ENCODE data around the gene FXYD3. TPM values are rescaled to one million over a fixed set of nuclear protein-coding genes. Genes with fewer than 3 reads are reported as not detected.
"Not testable (repeated sequence)": the region's sequence is repeated elsewhere in the genome, so short reads cannot be mapped to it uniquely, and the experiment has no call there.

Gene FXYD3
- polyA plus RNA-seq, 1 donor from 2014 or later: not detected

- Mint-ChIP-seq H3K27me3 (peaks cover 1% of the 10 kb centered on the region), H3K4me1 (peaks cover 4 to 7% (median 6%) of the 10 kb centered on the region in 3 donors), H3K27ac (no peak overlapping the region), H3K9me3 (no peaks in the 10 kb centered on the region), H3K4me3 (peak overlapping the region in 1 of 4 donors; percentile 28), H3K36me3 (no peaks in the 10 kb centered on the region)
Measured at GRCh38 chr19:35094656-35095055, 21.0 kb upstream of the FXYD3 start.

GRCh38 chr19:35095667-35096368 lies 19.8 kb upstream of the FXYD3 start:
- Mint-ChIP-seq H3K4me1 (no peaks in the 10 kb centered on the region), H3K9me3 (no peaks in the 10 kb centered on the region), H3K36me3 (no peaks in the 10 kb centered on the region), H3K4me3 (no peak overlapping the region), H3K27ac (peak overlapping the region in 1 of 3 donors; percentile 67), H3K27me3 (peaks cover 1% of the 10 kb centered on the region)

GRCh38 chr19:35098413-35099049 lies 17.1 kb upstream of the FXYD3 start:
- H3K36me3 Mint-ChIP-seq: no peaks in the 10 kb centered on the region
- no peaks in the 10 kb centered on the region for H3K4me1 Mint-ChIP-seq
- peak overlapping the region in 1 of 3 donors; percentile 23 for H3K27ac Mint-ChIP-seq
- H3K4me3 Mint-ChIP-seq: no peak overlapping the region
- no peaks in the 10 kb centered on the region for H3K9me3 Mint-ChIP-seq
- peaks cover 1% of the 10 kb centered on the region for H3K27me3 Mint-ChIP-seq

GRCh38 chr19:35099155-35099896 lies 16.3 kb upstream of the FXYD3 start:
- H3K4me1 Mint-ChIP-seq: no peaks in the 10 kb centered on the region
- H3K36me3 Mint-ChIP-seq: no peaks in the 10 kb centered on the region
- peak overlapping the region in 1 of 3 donors; percentile 23 for H3K27ac Mint-ChIP-seq
- peak overlapping the region in 1 of 4 donors; percentile 52 for H3K4me3 Mint-ChIP-seq
- H3K27me3 Mint-ChIP-seq: peaks cover under 1% of the 10 kb centered on the region
- no peaks in the 10 kb centered on the region for H3K9me3 Mint-ChIP-seq

- Mint-ChIP-seq H3K9me3 (no peaks in the 10 kb centered on the region), H3K36me3 (no peaks in the 10 kb centered on the region), H3K4me1 (no peaks in the 10 kb centered on the region), H3K4me3 (no peak overlapping the region), H3K27ac (no peak overlapping the region), H3K27me3 (no peaks in the 10 kb centered on the region)
Measured at GRCh38 chr19:35099897-35100275, 15.7 kb upstream of the FXYD3 start.

GRCh38 chr19:35100588-35101533 lies 14.8 kb upstream of the FXYD3 start:
- H3K36me3 Mint-ChIP-seq: no peaks in the 10 kb centered on the region
- no peak overlapping the region for H3K27ac Mint-ChIP-seq
- H3K9me3 Mint-ChIP-seq: no peaks in the 10 kb centered on the region
- H3K27me3 Mint-ChIP-seq: no peaks in the 10 kb centered on the region
- H3K4me3 Mint-ChIP-seq: peak overlapping the region in 1 of 4 donors; percentile 12
- H3K4me1 Mint-ChIP-seq: no peaks in the 10 kb centered on the region

- not testable (repeated sequence) for H3K27ac Mint-ChIP-seq, H3K4me3 Mint-ChIP-seq, H3K36me3 Mint-ChIP-seq, H3K27me3 Mint-ChIP-seq, H3K9me3 Mint-ChIP-seq, H3K4me1 Mint-ChIP-seq
Measured at GRCh38 chr19:35101949-35102348, 13.7 kb upstream of the FXYD3 start.

- not testable (repeated sequence) for H3K9me3 Mint-ChIP-seq, H3K4me1 Mint-ChIP-seq, H3K27ac Mint-ChIP-seq, H3K4me3 Mint-ChIP-seq, H3K27me3 Mint-ChIP-seq, H3K36me3 Mint-ChIP-seq
Measured at GRCh38 chr19:35103614-35104013, 12.0 kb upstream of the FXYD3 start.

GRCh38 chr19:35104361-35104760 lies 11.3 kb upstream of the FXYD3 start:
- Mint-ChIP-seq H3K27ac (no peak overlapping the region), H3K9me3 (peaks cover 0 to 2% (median 0%) of the 10 kb centered on the region in 3 donors), H3K4me1 (peaks cover 0 to 2% (median 0%) of the 10 kb centered on the region in 3 donors), H3K4me3 (no peak overlapping the region), H3K36me3 (no peaks in the 10 kb centered on the region), H3K27me3 (peaks cover 2% of the 10 kb centered on the region)

- no peak overlapping the region for H3K4me3 Mint-ChIP-seq
- H3K27ac Mint-ChIP-seq: no peak overlapping the region
- H3K27me3 Mint-ChIP-seq: peaks cover 3% of the 10 kb centered on the region
- no peaks in the 10 kb centered on the region for H3K36me3 Mint-ChIP-seq
- H3K9me3 Mint-ChIP-seq: peaks cover 0 to 2% (median 0%) of the 10 kb centered on the region in 3 donors
- peaks cover 0 to 2% (median 0%) of the 10 kb centered on the region in 3 donors for H3K4me1 Mint-ChIP-seq
Measured at GRCh38 chr19:35105047-35105410, 10.6 kb upstream of the FXYD3 start.

GRCh38 chr19:35105411-35106290 lies 10.0 kb upstream of the FXYD3 start:
- Mint-ChIP-seq H3K36me3 (no peaks in the 10 kb centered on the region), H3K27ac (no peak overlapping the region), H3K9me3 (peaks cover 0 to 2% (median 0%) of the 10 kb centered on the region in 3 donors), H3K4me1 (peaks cover 0 to 2% (median 0%) of the 10 kb centered on the region in 3 donors), H3K27me3 (peaks cover 4% of the 10 kb centered on the region), H3K4me3 (no peak overlapping the region)

- peaks cover 7% of the 10 kb centered on the region for H3K27me3 Mint-ChIP-seq
Measured at GRCh38 chr19:35106291-35106583, 9.4 kb upstream of the FXYD3 start.

GRCh38 chr19:35106898-35107541 lies 8.6 kb upstream of the FXYD3 start:
- H3K27ac Mint-ChIP-seq: no peak overlapping the region
- H3K27me3 Mint-ChIP-seq: peaks cover 7% of the 10 kb centered on the region
- peaks cover 0 to 2% (median 0%) of the 10 kb centered on the region in 3 donors for H3K4me1 Mint-ChIP-seq
- H3K9me3 Mint-ChIP-seq: peaks cover 0 to 2% (median 0%) of the 10 kb centered on the region in 3 donors
- H3K36me3 Mint-ChIP-seq: no peaks in the 10 kb centered on the region
- H3K4me3 Mint-ChIP-seq: no peak overlapping the region

More at GRCh38 chr19:35106291-35106583, 9.4 kb upstream of the FXYD3 start:
- H3K4me1 Mint-ChIP-seq: peaks cover 0 to 2% (median 0%) of the 10 kb centered on the region in 3 donors
- no peak overlapping the region for H3K4me3 Mint-ChIP-seq
- peaks cover 0 to 2% (median 0%) of the 10 kb centered on the region in 3 donors for H3K9me3 Mint-ChIP-seq
- H3K36me3 Mint-ChIP-seq: no peaks in the 10 kb centered on the region
- H3K27ac Mint-ChIP-seq: no peak overlapping the region
